Fibroblast of lung (primary cell): ENCODE measurements around the gene CD160. TPM values are rescaled to one million over a fixed set of nuclear protein-coding genes. Genes with fewer than 3 reads are reported as not detected.
A peak's percentile ranks its signal among the peaks of the same experiment; 100 is the strongest.

ENCODE experiments used
- DNase-seq, 2 donors: peaks; one replicate each; pipeline versions ENCODE4 v3.0.0 to v3.0.0-alpha.2; 2010; ENCODE audit warnings: low read depth in 2 of 2
- H2AFZ ChIP-seq: 2 replicates; pipeline ENCODE4 v1.5.1; 2012; ENCODE audit warnings: low read length, control low read depth, inconsistent platforms
- H3K27ac ChIP-seq: 2 replicates; pipeline ENCODE4 v1.5.1; 2011; ENCODE audit warnings: low read length, control low read depth; ENCODE audit not compliant: insufficient read depth
- H3K27me3 ChIP-seq: 2 replicates; pipeline ENCODE4 v1.5.1; 2011; ENCODE audit warnings: mild to moderate bottlenecking, low read length; ENCODE audit not compliant: control insufficient read depth, insufficient read depth
- H3K36me3 ChIP-seq: 2 replicates; pipeline ENCODE4 v1.5.1; 2011; ENCODE audit warnings: low read length; ENCODE audit not compliant: control insufficient read depth, insufficient read depth
- H3K4me1 ChIP-seq: 2 replicates; pipeline ENCODE4 v1.5.1; 2011; ENCODE audit warnings: low read length; ENCODE audit not compliant: control insufficient read depth, insufficient read depth; ENCODE audit errors: extremely low read depth
- H3K4me2 ChIP-seq: 2 replicates; pipeline ENCODE4 v1.5.1; 2011; ENCODE audit warnings: low read length, control low read depth; ENCODE audit not compliant: insufficient read depth; ENCODE audit errors: extremely low read depth
- H3K4me3 ChIP-seq, 4 experiments: fragments of 200-600 bp in 1 of 4; sonication (generic) in 1 of 4; replicated peaks in 1 of 4; 2 replicates each; pipeline ENCODE4 v1.5.1; 2011 to 2016; ENCODE audit warnings: low read length in 4 of 4, low read depth in 3 of 4, mild to moderate bottlenecking in 3 of 4, control low read depth in 2 of 4, inconsistent platforms in 1 of 4, mixed read lengths in 1 of 4; ENCODE audit not compliant: insufficient read depth in 1 of 4; ENCODE audit errors: control extremely low read depth in 1 of 4
- H3K79me2 ChIP-seq: 2 replicates; pipeline ENCODE4 v1.5.1; 2012; ENCODE audit warnings: mild to moderate bottlenecking, low read length, inconsistent platforms; ENCODE audit not compliant: control insufficient read depth, insufficient read depth
- H3K9ac ChIP-seq: 2 replicates; pipeline ENCODE4 v1.5.1; 2011; ENCODE audit warnings: mild to moderate bottlenecking, low read length, control low read depth; ENCODE audit not compliant: insufficient read depth
- H3K9me3 ChIP-seq: 2 replicates; pipeline ENCODE4 v1.5.1; 2012; ENCODE audit warnings: low read depth, low read length; ENCODE audit not compliant: control insufficient read depth, insufficient read depth
- H4K20me1 ChIP-seq: 2 replicates; pipeline ENCODE4 v1.5.1; 2011; ENCODE audit warnings: low read length; ENCODE audit not compliant: control insufficient read depth, insufficient read depth; ENCODE audit errors: extremely low read depth
- CTCF ChIP-seq, 2 donors: IDR thresholded peaks in 1 of 2; conservative IDR thresholded peaks in 1 of 2; 1 replicate in 1 of 2; 2 replicates in 1 of 2; pipeline ENCODE4 v1.5.1; 2011 to 2012; ENCODE audit warnings: low read length in 2 of 2, control low read depth in 1 of 2, inconsistent platforms in 1 of 2, low read depth in 1 of 2, mild to moderate bottlenecking in 1 of 2
- EZH2 ChIP-seq: IDR thresholded peaks from 2 replicates; pipeline ENCODE4 v1.5.1; 2012; ENCODE audit warnings: low read length, control low read depth, mild to moderate bottlenecking; ENCODE audit errors: missing control alignments
- polyA plus RNA-seq, 2 donors: library from polyadenylated mRNA; depleted of rRNA in 1 of 2; stranded (reverse) in 1 of 2; unstranded in 1 of 2; fragments of >200 nt; gene quantifications; 2 replicates each; pipeline ENCODE4 v1.2.1, GENCODE V29; 2011 to 2012; ENCODE audit warnings: missing spikeins in 1 of 2
- total RNA-seq: library from RNA; depleted of rRNA; stranded (reverse); fragments of >200 nt; gene quantifications from 2 replicates; pipeline ENCODE4 v1.2.1, GENCODE V29; 2014

Gene CD160
- total and polyA plus RNA-seq, 2 donors (not counting 1 experiment from before 2014, with no cell fraction given) = not detected

DNA sequence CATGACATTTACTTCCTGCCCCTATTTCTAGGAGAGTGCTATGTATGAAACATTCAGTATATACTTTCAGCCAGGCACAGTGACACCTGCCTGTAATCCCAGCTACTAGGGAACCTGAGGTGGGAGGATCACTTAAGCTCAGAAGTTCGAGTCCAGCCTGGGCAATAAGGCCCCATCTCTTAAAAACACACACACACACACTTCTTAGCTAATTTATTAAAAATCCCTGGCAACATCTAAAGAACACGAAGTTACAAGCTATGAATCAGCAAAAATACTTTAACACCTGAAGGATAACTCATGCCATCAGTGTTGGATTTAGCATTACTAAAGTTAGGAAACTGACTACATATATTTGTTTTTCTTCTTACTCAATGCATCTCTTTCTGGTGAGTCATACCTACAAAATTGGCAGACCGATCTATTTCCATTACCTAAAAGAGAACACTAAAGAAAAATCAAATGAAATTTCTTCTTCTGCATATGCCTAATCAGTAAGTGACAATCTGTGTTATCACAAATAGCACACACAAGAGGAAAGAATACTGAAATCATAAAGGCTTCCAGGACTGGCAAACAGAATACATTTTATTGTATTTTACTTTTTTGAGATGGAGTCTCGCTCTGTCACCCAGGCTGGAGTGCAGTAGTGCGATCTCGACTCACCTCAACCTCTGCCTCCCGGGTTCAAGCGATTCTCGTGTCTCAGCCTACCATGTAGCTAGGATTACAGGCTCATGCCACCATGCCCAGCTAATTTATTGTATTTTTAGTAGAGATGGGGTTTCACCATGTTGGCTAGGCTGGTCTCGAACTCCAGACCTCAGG is 63.2 kb downstream of the CD160 start:
- H3K4me1 ChIP-seq = peaks cover 4% of the 10 kb centered on the region
- H3K4me3 ChIP-seq = no peak overlapping the region
- H3K79me2 ChIP-seq = peaks cover 3% of the 10 kb centered on the region
- no peak overlapping the region for H3K9ac ChIP-seq
- peak; percentile 91 to 96 for DNase-seq
- no peaks in the 10 kb centered on the region for H4K20me1 ChIP-seq
- no peak overlapping the region for H3K4me2 ChIP-seq
- H3K27me3 ChIP-seq = no peaks in the 10 kb centered on the region
- no peak overlapping the region for H2AFZ ChIP-seq
- H3K36me3 ChIP-seq = no peaks in the 10 kb centered on the region
- H3K9me3 ChIP-seq = no peaks in the 10 kb centered on the region
- no peak for TF ChIP-seq CTCF (conservative IDR thresholded peaks at IDR 0.05 in 1 of 2, IDR thresholded peaks at IDR 0.05 in 1 of 2; ENCODE audit: low read depth in 1 of 2, low read length in 2 of 2)
- TF ChIP-seq EZH2 = no peak
- peak overlapping the region; percentile 83 for H3K27ac ChIP-seq

DNA sequence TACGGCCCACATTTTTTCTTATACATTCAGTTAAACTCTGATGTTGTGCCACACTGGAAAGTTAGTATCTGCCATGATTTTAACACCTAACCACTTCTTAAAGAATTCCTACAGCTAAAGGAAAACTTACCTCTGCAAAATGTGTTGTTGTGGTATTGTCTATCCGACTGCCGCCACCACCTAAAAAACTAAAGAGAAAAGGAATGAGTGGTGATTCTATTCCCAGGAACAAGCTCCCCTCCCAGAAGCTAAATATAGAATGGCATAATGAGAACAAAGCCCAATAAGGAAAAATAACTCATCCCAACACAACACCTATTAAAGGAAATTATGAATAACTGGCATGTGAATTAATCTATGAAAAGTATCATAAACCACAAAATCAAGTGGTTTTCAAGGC is 65.1 kb downstream of the CD160 start:
- Histone ChIP-seq H3K4me2 (no peak overlapping the region), H3K9ac (no peak overlapping the region), H3K27me3 (no peaks in the 10 kb centered on the region), H3K27ac (no peak overlapping the region), H3K4me1 (peaks cover 4% of the 10 kb centered on the region), H2AFZ (no peak overlapping the region), H3K9me3 (no peaks in the 10 kb centered on the region), H4K20me1 (no peaks in the 10 kb centered on the region), H3K79me2 (peaks cover 3% of the 10 kb centered on the region), H3K4me3 (no peak overlapping the region), H3K36me3 (peaks cover 4% of the 10 kb centered on the region)
- peak in 1 of 2 donors; percentile 48 for DNase-seq
- TF ChIP-seq EZH2 = no peak

- H3K27me3 ChIP-seq = no peaks in the 10 kb centered on the region
- peaks cover 4% of the 10 kb centered on the region for H3K4me1 ChIP-seq
- no peaks in the 10 kb centered on the region for H4K20me1 ChIP-seq
- no peak overlapping the region for H2AFZ ChIP-seq
- peak in 1 of 2 donors; percentile 12 for DNase-seq
- peaks cover 4% of the 10 kb centered on the region for H3K36me3 ChIP-seq
- H3K27ac ChIP-seq = no peak overlapping the region
- H3K4me3 ChIP-seq = no peak overlapping the region
- peaks cover 3% of the 10 kb centered on the region for H3K79me2 ChIP-seq
- peak overlapping the region; percentile 32 for H3K4me2 ChIP-seq
- TF ChIP-seq EZH2 (no peak), CTCF (conservative IDR thresholded peaks at IDR 0.05 in 1 of 2, IDR thresholded peaks at IDR 0.05 in 1 of 2; ENCODE audit: low read depth in 1 of 2, low read length in 2 of 2) (no peak)
- H3K9ac ChIP-seq = no peak overlapping the region
- no peaks in the 10 kb centered on the region for H3K9me3 ChIP-seq
Measured at GRCh38 chr1:145785547-145785946, 66.2 kb downstream of the CD160 start.
